Keratinocyte (primary cell): ENCODE measurements around the gene FBXL17.

ENCODE experiments used
- CTCF ChIP-seq, 3 experiments: IDR thresholded peaks in 1 of 3; conservative IDR thresholded peaks in 1 of 3; optimal IDR thresholded peaks in 1 of 3; 2 replicates in 2 of 3; 3 replicates in 1 of 3; pipeline versions ENCODE3 to v1.5.1; 2011; ENCODE audit warnings: low read length in 3 of 3, mild to moderate bottlenecking in 3 of 3, moderate library complexity in 2 of 3, control low read depth in 1 of 3, inconsistent platforms in 1 of 3; ENCODE audit not compliant: insufficient read depth in 2 of 3; ENCODE audit errors: extremely low read depth in 1 of 3
- EZH2 ChIP-seq: IDR thresholded peaks from one replicate; pipeline ENCODE4 v1.6.1; 2012; ENCODE audit warnings: inconsistent platforms, mild to moderate bottlenecking, low read length, moderate library complexity

DNA sequence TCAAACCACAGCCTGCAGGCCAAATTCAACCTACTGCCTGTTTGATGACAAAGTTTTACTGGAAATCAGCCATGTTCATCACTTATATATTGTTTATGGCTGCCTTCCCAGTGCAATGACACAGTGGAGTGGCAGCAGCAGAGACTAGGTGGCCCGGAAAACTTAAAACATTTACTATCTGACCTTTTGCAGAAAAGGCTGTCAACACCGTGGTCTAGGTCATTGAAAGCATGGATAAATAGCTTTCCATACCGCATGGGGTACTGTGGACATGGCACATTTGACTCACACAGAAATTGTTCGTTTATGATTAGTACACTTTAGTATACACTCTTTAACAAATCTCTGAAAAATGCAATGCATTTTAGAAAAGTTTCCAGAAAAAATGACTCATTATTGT lies 412.9 kb downstream of the FBXL17 start:
- TF ChIP-seq CTCF (optimal IDR thresholded peaks at IDR 0.05 in 1 of 3, IDR thresholded peaks at IDR 0.05 in 1 of 3, conservative IDR thresholded peaks at IDR 0.05 in 1 of 3; ENCODE audit: extremely low read depth in 1 of 3, insufficient read depth in 2 of 3, low read length in 3 of 3): no peak
- TF ChIP-seq EZH2: no peak
